Measurements from ENCODE around the gene TEPSIN. TPM values are rescaled to one million over a fixed set of nuclear protein-coding genes. Genes with fewer than 3 reads are reported as not detected.

The TEPSIN gene
- polyA plus RNA-seq, 1 donor (not counting 4 experiments of a cell fraction or from before 2014, with no cell fraction given) = 7.1 TPM

DNA sequence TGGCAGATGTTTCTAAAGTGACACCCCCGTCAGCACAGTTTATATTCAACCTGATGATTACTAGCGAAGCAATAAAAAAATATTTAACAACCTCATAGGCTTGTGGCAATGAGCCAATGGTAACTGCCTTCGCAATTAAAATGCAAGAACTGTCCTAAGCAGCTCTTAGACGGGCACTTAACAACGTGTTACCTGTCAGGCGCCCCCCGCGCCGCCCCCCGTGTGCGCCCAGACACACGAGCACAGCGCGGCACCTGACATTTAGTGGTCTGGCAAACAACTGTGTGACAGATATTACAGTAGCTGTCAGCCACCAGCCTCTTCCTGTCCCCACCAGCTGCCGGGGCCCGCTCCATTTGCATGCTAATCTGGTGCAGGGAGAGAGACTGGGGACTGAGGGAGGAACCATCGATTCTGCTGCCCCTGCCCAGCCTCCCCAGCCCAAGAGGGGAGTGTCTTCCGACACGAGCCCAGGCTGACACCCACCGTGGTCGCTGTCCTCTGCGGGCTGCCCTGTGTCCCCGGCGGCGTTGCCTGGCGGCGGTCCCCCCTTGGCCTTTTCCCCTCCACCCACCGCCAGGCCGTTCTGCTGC lies 12.9 kb upstream of the TEPSIN start:
- Histone ChIP-seq H3K4me2 (ENCODE audit: control insufficient read depth, extremely low read depth, insufficient read depth, low read depth, low read length) (no peak overlapping the region), H3K4me3 (ENCODE audit: control insufficient read depth in 2 of 3, extremely low read depth in 1 of 3, insufficient read depth in 2 of 3, low read depth in 1 of 3, low read length in 3 of 3) (no peak overlapping the region), H3K9me1 (ENCODE audit: control insufficient read depth, extremely low read depth, insufficient read depth, low read length) (no peaks in the 10 kb centered on the region), H3K4me1 (ENCODE audit: control insufficient read depth, extremely low read depth, insufficient read depth, low read length) (peaks cover 14% of the 10 kb centered on the region), H4K20me1 (ENCODE audit: control insufficient read depth, extremely low read depth, insufficient read depth, low read length) (peaks cover 12% of the 10 kb centered on the region), H3K9me3 (ENCODE audit: control insufficient read depth, low read depth, low read length) (no peaks in the 10 kb centered on the region), H3K27ac (ENCODE audit: control insufficient read depth, insufficient read depth, low read length) (no peak overlapping the region), H3K79me2 (ENCODE audit: control insufficient read depth, insufficient read depth, low read length) (peaks cover 4% of the 10 kb centered on the region), H3K27me3 (ENCODE audit: control insufficient read depth, extremely low read depth, insufficient read depth, low read length) (no peaks in the 10 kb centered on the region), H2AFZ (ENCODE audit: control insufficient read depth, low read length) (no peak overlapping the region), H3K9ac (ENCODE audit: control insufficient read depth, extremely low read depth, insufficient read depth, low read length) (no peak overlapping the region), H3K36me3 (ENCODE audit: control insufficient read depth in 2 of 2, extremely low read depth in 1 of 2, insufficient read depth in 2 of 2, low read length in 2 of 2) (peaks cover 12 to 21% of the 10 kb centered on the region in 2 experiments)
- dilution Hi-C loops (cut with MboI; ENCODE audit: extremely low pct_ligation_motif_present, low sequenced_read_pairs) = no loop called here
- FAIRE-seq = no peak
- TF ChIP-seq EZH2 (IDR thresholded peaks at IDR 0.05; ENCODE audit: low read length) = no peak
- TF ChIP-seq, protein P1, sequence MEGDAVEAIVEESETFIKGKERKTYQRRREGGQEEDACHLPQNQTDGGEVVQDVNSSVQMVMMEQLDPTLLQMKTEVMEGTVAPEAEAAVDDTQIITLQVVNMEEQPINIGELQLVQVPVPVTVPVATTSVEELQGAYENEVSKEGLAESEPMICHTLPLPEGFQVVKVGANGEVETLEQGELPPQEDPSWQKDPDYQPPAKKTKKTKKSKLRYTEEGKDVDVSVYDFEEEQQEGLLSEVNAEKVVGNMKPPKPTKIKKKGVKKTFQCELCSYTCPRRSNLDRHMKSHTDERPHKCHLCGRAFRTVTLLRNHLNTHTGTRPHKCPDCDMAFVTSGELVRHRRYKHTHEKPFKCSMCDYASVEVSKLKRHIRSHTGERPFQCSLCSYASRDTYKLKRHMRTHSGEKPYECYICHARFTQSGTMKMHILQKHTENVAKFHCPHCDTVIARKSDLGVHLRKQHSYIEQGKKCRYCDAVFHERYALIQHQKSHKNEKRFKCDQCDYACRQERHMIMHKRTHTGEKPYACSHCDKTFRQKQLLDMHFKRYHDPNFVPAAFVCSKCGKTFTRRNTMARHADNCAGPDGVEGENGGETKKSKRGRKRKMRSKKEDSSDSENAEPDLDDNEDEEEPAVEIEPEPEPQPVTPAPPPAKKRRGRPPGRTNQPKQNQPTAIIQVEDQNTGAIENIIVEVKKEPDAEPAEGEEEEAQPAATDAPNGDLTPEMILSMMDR (optimal IDR thresholded peaks at IDR 0.05 in 1 of 3, IDR thresholded peaks at IDR 0.05 in 1 of 3, conservative IDR thresholded peaks at IDR 0.05 in 1 of 3; ENCODE audit: extremely low read depth in 1 of 3, insufficient read depth in 2 of 3, low read length in 3 of 3) = no peak
- DNase-seq (ENCODE audit: low read depth, low spot score) = no peak

DNA sequence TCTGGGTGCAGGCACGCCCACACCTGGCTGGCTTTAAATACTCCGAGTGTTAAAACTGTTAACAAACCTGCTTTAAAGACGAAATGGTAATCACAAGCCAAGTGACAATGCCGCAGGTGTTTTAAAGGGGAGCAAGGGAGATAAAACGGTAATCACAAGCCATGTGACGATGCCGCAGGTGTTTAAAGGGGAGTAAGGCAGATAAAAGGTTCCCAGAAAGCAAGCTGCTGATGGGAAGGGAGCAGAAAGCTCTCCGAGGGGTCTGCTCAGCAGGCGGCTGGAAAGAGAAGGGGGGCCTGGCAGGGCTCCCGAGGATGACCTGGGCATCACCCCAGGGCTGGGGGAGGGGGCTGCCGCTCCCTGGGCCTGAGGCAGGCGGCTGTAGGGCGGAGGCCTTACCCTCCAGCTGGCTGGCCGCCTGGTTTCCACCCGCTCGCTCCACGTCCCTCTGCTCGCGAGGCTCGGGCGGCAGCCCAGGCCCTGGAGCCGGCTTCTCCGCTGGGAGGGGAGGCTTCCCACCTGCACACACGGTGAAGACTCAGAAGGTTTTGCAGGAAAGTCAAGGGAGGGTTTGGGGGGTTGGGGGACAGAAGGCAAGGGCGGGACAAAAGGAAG lies 12.3 kb upstream of the TEPSIN start:
- Histone ChIP-seq H3K4me1 (ENCODE audit: control insufficient read depth, extremely low read depth, insufficient read depth, low read length) (peaks cover 14% of the 10 kb centered on the region), H3K9ac (ENCODE audit: control insufficient read depth, extremely low read depth, insufficient read depth, low read length) (no peak overlapping the region), H4K20me1 (ENCODE audit: control insufficient read depth, extremely low read depth, insufficient read depth, low read length) (peaks cover 12% of the 10 kb centered on the region), H3K36me3 (ENCODE audit: control insufficient read depth in 2 of 2, extremely low read depth in 1 of 2, insufficient read depth in 2 of 2, low read length in 2 of 2) (peaks cover 12 to 19% of the 10 kb centered on the region in 2 experiments), H3K4me2 (ENCODE audit: control insufficient read depth, extremely low read depth, insufficient read depth, low read depth, low read length) (no peak overlapping the region), H3K9me1 (ENCODE audit: control insufficient read depth, extremely low read depth, insufficient read depth, low read length) (no peaks in the 10 kb centered on the region), H3K79me2 (ENCODE audit: control insufficient read depth, insufficient read depth, low read length) (peaks cover 4% of the 10 kb centered on the region), H3K27me3 (ENCODE audit: control insufficient read depth, extremely low read depth, insufficient read depth, low read length) (no peaks in the 10 kb centered on the region), H3K9me3 (ENCODE audit: control insufficient read depth, low read depth, low read length) (no peaks in the 10 kb centered on the region), H3K4me3 (ENCODE audit: control insufficient read depth in 2 of 3, extremely low read depth in 1 of 3, insufficient read depth in 2 of 3, low read depth in 1 of 3, low read length in 3 of 3) (no peak overlapping the region), H3K27ac (ENCODE audit: control insufficient read depth, insufficient read depth, low read length) (no peak overlapping the region), H2AFZ (ENCODE audit: control insufficient read depth, low read length) (no peak overlapping the region)
- FAIRE-seq = no peak
- TF ChIP-seq EZH2 (IDR thresholded peaks at IDR 0.05; ENCODE audit: low read length) = no peak
- TF ChIP-seq, protein P1 (optimal IDR thresholded peaks at IDR 0.05 in 1 of 3, IDR thresholded peaks at IDR 0.05 in 1 of 3, conservative IDR thresholded peaks at IDR 0.05 in 1 of 3; ENCODE audit: extremely low read depth in 1 of 3, insufficient read depth in 2 of 3, low read length in 3 of 3) = no peak
- DNase-seq (ENCODE audit: low read depth, low spot score) = no peak
- dilution Hi-C loops (cut with MboI; ENCODE audit: extremely low pct_ligation_motif_present, low sequenced_read_pairs) = no loop called here
